ENCODE measurements around the gene FGFR4. TPM values are rescaled to one million over a fixed set of nuclear protein-coding genes. Genes with fewer than 3 reads are reported as not detected.

FGFR4 gene
- total and polyA plus RNA-seq, 3 donors from 2014 or later: 7.8 to 10.3 (median 9.7) TPM

DNA sequence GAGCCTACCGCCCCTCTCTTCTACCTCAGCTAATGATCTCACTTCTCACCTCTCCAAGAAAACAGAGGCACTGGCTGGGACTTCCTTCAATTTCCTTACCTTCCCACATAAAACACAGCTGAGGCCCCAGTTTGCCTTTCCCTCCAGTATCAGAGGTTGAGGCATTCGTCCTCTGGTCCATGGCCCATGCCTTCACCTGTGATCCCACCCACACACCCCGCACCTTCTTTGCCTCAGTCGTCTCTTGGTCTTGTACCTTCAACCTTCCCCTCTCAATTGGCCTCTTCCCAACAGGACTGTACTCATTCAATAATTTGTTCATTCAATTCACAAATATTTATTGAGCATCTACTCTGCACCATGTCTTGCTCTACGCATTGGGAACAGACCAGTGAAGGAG is 35.9 kb downstream of the FGFR4 start:
- H3K4me1 ChIP-seq: no peaks in the 10 kb centered on the region
- TF ChIP-seq, protein P1, sequence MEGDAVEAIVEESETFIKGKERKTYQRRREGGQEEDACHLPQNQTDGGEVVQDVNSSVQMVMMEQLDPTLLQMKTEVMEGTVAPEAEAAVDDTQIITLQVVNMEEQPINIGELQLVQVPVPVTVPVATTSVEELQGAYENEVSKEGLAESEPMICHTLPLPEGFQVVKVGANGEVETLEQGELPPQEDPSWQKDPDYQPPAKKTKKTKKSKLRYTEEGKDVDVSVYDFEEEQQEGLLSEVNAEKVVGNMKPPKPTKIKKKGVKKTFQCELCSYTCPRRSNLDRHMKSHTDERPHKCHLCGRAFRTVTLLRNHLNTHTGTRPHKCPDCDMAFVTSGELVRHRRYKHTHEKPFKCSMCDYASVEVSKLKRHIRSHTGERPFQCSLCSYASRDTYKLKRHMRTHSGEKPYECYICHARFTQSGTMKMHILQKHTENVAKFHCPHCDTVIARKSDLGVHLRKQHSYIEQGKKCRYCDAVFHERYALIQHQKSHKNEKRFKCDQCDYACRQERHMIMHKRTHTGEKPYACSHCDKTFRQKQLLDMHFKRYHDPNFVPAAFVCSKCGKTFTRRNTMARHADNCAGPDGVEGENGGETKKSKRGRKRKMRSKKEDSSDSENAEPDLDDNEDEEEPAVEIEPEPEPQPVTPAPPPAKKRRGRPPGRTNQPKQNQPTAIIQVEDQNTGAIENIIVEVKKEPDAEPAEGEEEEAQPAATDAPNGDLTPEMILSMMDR (IDR thresholded peaks at IDR 0.05): no peak
- TF ChIP-seq POLR2A (IDR thresholded peaks at IDR 0.05): no peak
- intact Hi-C loops (cut with DNase I; ENCODE audit: low total_unique reads): no loop called here
- H3K9me3 ChIP-seq: no peaks in the 10 kb centered on the region
- DNase-seq: no peak
- no peak overlapping the region for H3K4me3 ChIP-seq
- H3K27me3 ChIP-seq: no peaks in the 10 kb centered on the region
- 97 to 99% methylated on average over 5 of the region's 5 CpGs for WGBS, 2 donors
- no peak overlapping the region for H3K27ac ChIP-seq
- no peaks in the 10 kb centered on the region for H3K36me3 ChIP-seq (ENCODE audit: low read depth, missing control alignments)

DNA sequence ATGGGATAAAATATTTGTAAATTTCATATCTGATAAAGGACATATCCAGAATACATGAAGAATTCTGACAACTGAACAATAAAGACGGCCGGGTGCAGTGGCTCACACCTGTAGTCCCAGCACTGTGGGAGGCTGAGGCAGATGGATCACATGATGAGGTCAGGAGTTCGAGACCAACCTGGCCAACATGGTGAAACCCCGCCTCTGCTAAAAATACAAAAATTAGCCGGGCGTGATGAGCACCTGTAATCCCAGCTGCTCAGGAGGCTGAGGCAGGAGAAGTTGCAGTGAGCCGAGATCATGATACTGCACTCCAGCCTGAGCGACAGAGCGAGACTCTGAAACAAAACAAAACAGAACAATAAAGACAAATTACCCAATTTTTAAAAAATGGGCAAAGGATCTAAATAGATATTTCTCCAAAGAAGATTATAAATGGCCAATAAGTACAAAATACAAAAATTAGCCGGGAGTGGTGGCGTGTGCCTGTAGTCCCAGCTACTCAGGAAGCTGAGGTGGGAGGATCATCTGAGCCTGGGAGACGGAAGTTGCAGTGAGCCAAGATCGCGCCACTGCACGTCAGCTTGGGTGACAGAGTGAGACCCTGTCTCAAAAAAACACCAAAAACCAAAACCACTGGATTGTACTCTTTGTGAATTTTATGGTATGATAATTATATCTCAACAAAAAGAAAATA is 37.2 kb downstream of the FGFR4 start:
- Histone ChIP-seq H3K4me1 (no peaks in the 10 kb centered on the region), H3K27ac (no peak overlapping the region), H3K9me3 (no peaks in the 10 kb centered on the region), H3K36me3 (ENCODE audit: low read depth, missing control alignments) (no peaks in the 10 kb centered on the region), H3K4me3 (no peak overlapping the region), H3K27me3 (no peaks in the 10 kb centered on the region)
- no peak for TF ChIP-seq POLR2A (IDR thresholded peaks at IDR 0.05)
- TF ChIP-seq, protein P1 (IDR thresholded peaks at IDR 0.05): no peak
- intact Hi-C loops (cut with DNase I; ENCODE audit: low total_unique reads): no loop called here
- 92% methylated on average over 15 of the region's 15 CpGs for WGBS, 2 donors
- no peak for DNase-seq

DNA sequence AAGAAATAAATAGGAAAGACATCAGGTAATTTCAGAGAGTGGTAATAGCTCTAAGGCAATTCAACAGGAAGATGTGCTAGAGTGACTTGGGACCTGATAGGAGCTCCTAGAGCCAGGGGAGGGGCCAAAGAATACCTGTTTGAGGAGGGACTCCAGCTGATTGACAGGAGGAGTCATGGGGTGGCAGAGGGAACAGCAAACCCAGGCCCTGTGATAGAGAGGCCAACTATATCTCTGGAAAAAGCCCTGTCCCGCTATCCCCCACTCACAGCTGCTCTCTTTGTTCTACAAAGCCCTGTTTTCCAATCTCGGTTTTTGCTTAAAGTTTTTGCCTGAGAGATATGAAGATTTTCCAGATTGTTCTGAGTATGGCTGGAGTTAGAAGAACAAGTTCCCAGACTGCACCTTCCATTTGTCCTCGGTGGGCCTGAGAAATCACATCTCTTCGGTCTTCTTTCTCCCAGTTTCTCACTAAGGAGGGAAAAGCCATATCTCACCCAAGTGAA is 37.8 kb downstream of the FGFR4 start:
- no peak for TF ChIP-seq POLR2A (IDR thresholded peaks at IDR 0.05)
- TF ChIP-seq, protein P1 (IDR thresholded peaks at IDR 0.05): no peak
- H3K36me3 ChIP-seq (ENCODE audit: low read depth, missing control alignments): no peaks in the 10 kb centered on the region
- DNase-seq: no peak
- 80 to 82% methylated on average over 4 of the region's 4 CpGs for WGBS, 2 donors
- no peak overlapping the region for H3K4me3 ChIP-seq
- H3K4me1 ChIP-seq: no peaks in the 10 kb centered on the region
- intact Hi-C loops (cut with DNase I; ENCODE audit: low total_unique reads): no loop called here
- H3K27ac ChIP-seq: no peak overlapping the region
- no peaks in the 10 kb centered on the region for H3K9me3 ChIP-seq
- H3K27me3 ChIP-seq: no peaks in the 10 kb centered on the region

DNA sequence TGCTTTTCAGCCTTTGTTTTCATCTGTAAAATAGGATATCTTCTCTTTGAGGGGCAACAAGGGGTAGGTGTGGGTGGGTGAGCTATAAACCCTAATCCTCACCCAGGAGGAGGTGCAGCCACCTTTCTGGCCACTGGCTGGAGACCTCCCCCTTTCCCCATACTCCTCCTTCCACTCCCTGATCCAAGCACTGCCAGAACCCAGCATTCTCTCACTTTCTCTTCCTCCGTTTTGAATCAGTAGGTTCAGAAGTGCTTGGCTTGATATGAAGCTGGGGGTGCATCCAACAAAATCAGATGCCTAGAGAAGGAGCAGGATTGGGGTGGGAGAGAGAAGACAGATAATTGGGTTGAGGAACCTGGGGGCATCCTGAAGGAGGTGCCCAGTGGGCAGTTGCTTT is 40.1 kb downstream of the FGFR4 start:
- H3K9me3 ChIP-seq: no peaks in the 10 kb centered on the region
- intact Hi-C loops (cut with DNase I; ENCODE audit: low total_unique reads): no loop called here
- TF ChIP-seq, protein P1 (IDR thresholded peaks at IDR 0.05): no peak
- no peak for TF ChIP-seq POLR2A (IDR thresholded peaks at IDR 0.05)
- no peak overlapping the region for H3K4me3 ChIP-seq
- no peaks in the 10 kb centered on the region for H3K27me3 ChIP-seq
- DNase-seq: no peak
- H3K4me1 ChIP-seq: no peaks in the 10 kb centered on the region
- H3K36me3 ChIP-seq (ENCODE audit: low read depth, missing control alignments): no peaks in the 10 kb centered on the region
- WGBS, 2 donors: 44 to 63% methylated on average over 1 of the region's 1 CpG
- H3K27ac ChIP-seq: no peak overlapping the region

DNA sequence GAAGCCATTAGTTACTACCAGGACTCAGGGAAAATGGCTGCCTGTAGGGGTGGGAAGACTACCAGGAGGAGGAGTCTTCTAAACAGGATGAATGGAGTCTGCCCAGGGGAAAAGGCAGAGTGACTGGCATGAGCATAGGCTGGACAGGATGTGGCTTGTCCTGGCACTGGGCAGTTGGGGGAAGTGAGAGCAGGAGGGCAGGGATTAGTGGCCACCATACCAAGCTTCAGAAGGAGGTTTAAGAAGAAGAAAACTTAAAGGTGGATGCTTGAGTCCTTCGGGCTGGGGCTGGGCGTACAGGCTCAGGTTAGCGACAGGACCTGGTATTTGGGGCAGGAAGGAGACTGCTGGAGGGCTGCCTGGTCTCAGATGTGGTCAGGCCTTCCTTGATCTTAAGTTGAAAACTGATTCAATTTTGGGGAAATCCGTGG is 41.9 kb downstream of the FGFR4 start:
- Histone ChIP-seq H3K27ac (no peak overlapping the region), H3K9me3 (no peaks in the 10 kb centered on the region), H3K27me3 (no peaks in the 10 kb centered on the region), H3K4me1 (no peaks in the 10 kb centered on the region), H3K36me3 (ENCODE audit: low read depth, missing control alignments) (no peaks in the 10 kb centered on the region), H3K4me3 (no peak overlapping the region)
- DNase-seq: no peak
- 86 to 90% methylated on average over 4 of the region's 4 CpGs for WGBS, 2 donors
- TF ChIP-seq POLR2A (IDR thresholded peaks at IDR 0.05): no peak
- TF ChIP-seq, protein P1 (IDR thresholded peaks at IDR 0.05): no peak
- intact Hi-C loops (cut with DNase I; ENCODE audit: low total_unique reads): no loop called here

All from testis (tissue), 3 donors.